IMR-90 (cell line): Measurements from ENCODE around the gene SNX21. TPM values are rescaled to one million over a fixed set of nuclear protein-coding genes. Genes with fewer than 3 reads are reported as not detected.

Experiments used
- ATAC-seq: fragments of 200-7000 bp; cut with Tn5 transposase; 2 replicates; pipeline ENCODE4 v1.9.1; 2020; ENCODE audit warnings: low read depth, mild to moderate bottlenecking, moderate library complexity
- BruUV-seq: library from RNA; stranded (reverse); fragments of 400-500 nt; replicated peaks from 2 replicates; lab custom pipeline; 2021; lab: Mats Ljungman, UMichigan
- CTCF ChIA-PET: fragments of 300-600 bp; formaldehyde crosslinking; extraction: SDS; loops from one replicate; lab custom pipeline; 2021; ENCODE audit warnings: antibody characterized with exemption; lab: Yijun Ruan, JAX
- POLR2A ChIA-PET: fragments of 300-600 bp; sonication (Branson Sonifier 250); formaldehyde crosslinking; loops from one replicate; lab custom pipeline; 2022; ENCODE audit warnings: antibody characterized with exemption; ENCODE audit not compliant: unreplicated experiment; lab: Charles Lee
- DNase-seq: peaks from one replicate; pipeline ENCODE4 v3.0.0; 2013
- H2AFZ ChIP-seq: replicated peaks from 2 replicates; pipeline ENCODE3; 2013; ENCODE audit warnings: low read length, mild to moderate bottlenecking; ENCODE audit not compliant: poor library complexity
- H2AK5ac ChIP-seq: 2 replicates; pipeline ENCODE4 v1.6.1; 2013; ENCODE audit warnings: low read depth, low read length, inconsistent platforms
- H2AK9ac ChIP-seq: replicated peaks from 2 replicates; pipeline ENCODE3; 2013; ENCODE audit warnings: mild to moderate bottlenecking, low read depth, low read length, moderate library complexity; ENCODE audit not compliant: poor library complexity
- H2BK120ac ChIP-seq: 2 replicates; pipeline ENCODE4 v1.6.1; 2013; ENCODE audit warnings: low read depth, low read length, inconsistent platforms
- H2BK15ac ChIP-seq: 3 replicates; pipeline ENCODE4 v1.6.1; 2013; ENCODE audit warnings: low read depth, low read length, inconsistent platforms
- H2BK20ac ChIP-seq: 2 replicates; pipeline ENCODE4 v1.6.1; 2013; ENCODE audit warnings: low read depth, mild to moderate bottlenecking, inconsistent platforms, low read length, moderate library complexity
- H2BK5ac ChIP-seq: 2 replicates; pipeline ENCODE4 v1.6.1; 2013; ENCODE audit warnings: mild to moderate bottlenecking, low read depth, low read length, inconsistent platforms; ENCODE audit not compliant: poor library complexity, severe bottlenecking
- H3K14ac ChIP-seq: replicated peaks from 2 replicates; pipeline ENCODE4 v1.6.1; 2013; ENCODE audit warnings: low read depth, low read length, inconsistent platforms
- H3K18ac ChIP-seq: 2 replicates; pipeline ENCODE4 v1.6.1; 2013; ENCODE audit warnings: low read depth, low read length, control low read depth
- H3K23ac ChIP-seq: 2 replicates; pipeline ENCODE4 v1.6.1; 2013; ENCODE audit warnings: low read depth, low read length, inconsistent platforms
- H3K27ac ChIP-seq: 2 replicates; pipeline ENCODE4 v1.5.1; 2013; ENCODE audit warnings: mild to moderate bottlenecking, control low read depth, low read length; ENCODE audit not compliant: insufficient read depth
- H3K27me3 ChIP-seq: 2 replicates; pipeline ENCODE4 v1.6.1; 2013; ENCODE audit warnings: low read length; ENCODE audit not compliant: control insufficient read depth, insufficient read depth
- H3K36me3 ChIP-seq: 2 replicates; pipeline ENCODE4 v1.6.1; 2013; ENCODE audit warnings: low read length, mixed read lengths; ENCODE audit not compliant: control insufficient read depth, insufficient read depth
- H3K4ac ChIP-seq: 2 replicates; pipeline ENCODE4 v1.6.1; 2013; ENCODE audit warnings: low read depth, low read length, inconsistent platforms
- H3K4me1 ChIP-seq: 2 replicates; pipeline ENCODE4 v1.6.1; 2013; ENCODE audit warnings: low read length, mixed read lengths; ENCODE audit not compliant: control insufficient read depth, insufficient read depth
- H3K4me2 ChIP-seq: 2 replicates; pipeline ENCODE4 v1.6.1; 2013; ENCODE audit warnings: low read depth, mild to moderate bottlenecking, control low read depth, low read length, moderate library complexity
- H3K4me3 ChIP-seq: 2 replicates; pipeline ENCODE4 v1.5.1; 2013; ENCODE audit warnings: low read depth, mild to moderate bottlenecking, control low read depth, low read length, moderate library complexity; ENCODE audit not compliant: insufficient read depth
- H3K56ac ChIP-seq: 2 replicates; pipeline ENCODE4 v1.6.1; 2013; ENCODE audit warnings: low read length, inconsistent platforms; ENCODE audit not compliant: insufficient read depth; ENCODE audit errors: extremely low read depth
- H3K79me1 ChIP-seq, 2 experiments: 2 replicates each; pipeline ENCODE4 v1.6.1; 2013; ENCODE audit warnings: low read length in 2 of 2, inconsistent platforms in 1 of 2, low read depth in 1 of 2
- H3K9ac ChIP-seq: 2 replicates; pipeline ENCODE4 v1.6.1; 2013; ENCODE audit warnings: low read depth, low read length, control low read depth
- H3K9me1 ChIP-seq: 2 replicates; pipeline ENCODE4 v1.6.1; 2013; ENCODE audit warnings: low read length, inconsistent platforms; ENCODE audit not compliant: insufficient read depth
- H3K9me3 ChIP-seq: 2 replicates; pipeline ENCODE4 v1.6.1; 2013; ENCODE audit warnings: low read length; ENCODE audit not compliant: control insufficient read depth, insufficient read depth
- H4K20me1 ChIP-seq: 2 replicates; pipeline ENCODE4 v1.6.1; 2013; ENCODE audit warnings: low read length, inconsistent platforms; ENCODE audit not compliant: insufficient read depth
- H4K5ac ChIP-seq: 2 replicates; pipeline ENCODE4 v1.6.1; 2013; ENCODE audit warnings: mild to moderate bottlenecking, low read depth, low read length, control low read depth
- H4K8ac ChIP-seq, 2 experiments: 2 replicates each; pipeline ENCODE4 v1.6.1; 2013; ENCODE audit warnings: low read depth in 2 of 2, low read length in 2 of 2, control low read depth in 1 of 2, inconsistent platforms in 1 of 2
- H4K91ac ChIP-seq: 2 replicates; pipeline ENCODE4 v1.6.1; 2013; ENCODE audit warnings: low read depth, low read length, inconsistent platforms; ENCODE audit not compliant: insufficient read depth
- BHLHE40 ChIP-seq: fragments of 150-350 bp; IDR thresholded peaks from 2 replicates; pipeline ENCODE4 v1.6.1; 2016; ENCODE audit warnings: mild to moderate bottlenecking, low read depth, low read length
- CEBPB ChIP-seq: IDR thresholded peaks from 2 replicates; pipeline ENCODE4 v1.6.1; 2012; ENCODE audit warnings: low read depth, low read length, improper control_type of control experiment
- CHD1 ChIP-seq: IDR thresholded peaks from 2 replicates; pipeline ENCODE4 v1.6.1; 2012; ENCODE audit warnings: low read depth, low read length, improper control_type of control experiment
- FOS ChIP-seq: fragments of 150-350 bp; IDR thresholded peaks from 2 replicates; pipeline ENCODE4 v1.6.1; 2016; ENCODE audit warnings: low read depth, low read length
- MAFK ChIP-seq: IDR thresholded peaks from 2 replicates; pipeline ENCODE4 v1.6.1; 2012; ENCODE audit warnings: low read depth, low read length, improper control_type of control experiment
- MAZ ChIP-seq: IDR thresholded peaks from 2 replicates; pipeline ENCODE4 v1.6.1; 2012; ENCODE audit warnings: low read depth, mild to moderate bottlenecking, low read length, improper control_type of control experiment, moderate library complexity, borderline replicate concordance
- MXI1 ChIP-seq: IDR thresholded peaks from 2 replicates; pipeline ENCODE4 v1.6.1; 2012; ENCODE audit warnings: low read depth, mild to moderate bottlenecking, low read length, moderate library complexity, borderline replicate concordance
- NFE2L2 ChIP-seq: fragments of 150-350 bp; IDR thresholded peaks from 2 replicates; pipeline ENCODE4 v1.6.1; 2016; ENCODE audit warnings: low read depth, mild to moderate bottlenecking, low read length
- POLR2A ChIP-seq: IDR thresholded peaks from 2 replicates; pipeline ENCODE4 v1.6.1; 2012; ENCODE audit warnings: mild to moderate bottlenecking, low read depth, low read length
- RAD21 ChIP-seq: IDR thresholded peaks from 2 replicates; pipeline ENCODE4 v1.6.1; 2012; ENCODE audit warnings: low read length, improper control_type of control experiment
- RCOR1 ChIP-seq: IDR thresholded peaks from 2 replicates; pipeline ENCODE4 v1.6.1; 2012; ENCODE audit warnings: mild to moderate bottlenecking, low read length, improper control_type of control experiment; ENCODE audit not compliant: insufficient replicate concordance
- RFX5 ChIP-seq: IDR thresholded peaks from 2 replicates; pipeline ENCODE4 v1.8.0; 2012; ENCODE audit warnings: low read depth, mild to moderate bottlenecking, low read length, moderate library complexity
- SMC3 ChIP-seq: fragments of 150-350 bp; IDR thresholded peaks from 2 replicates; pipeline ENCODE4 v1.6.1; 2016; ENCODE audit warnings: low read depth, mild to moderate bottlenecking, antibody characterized with exemption, low read length, moderate library complexity
- WGBS, 2 experiments: methylation state at CpG; one replicate each; pipeline versions ENCODE4 v1.1.5 to v1.1.7; 2013; ENCODE audit warnings: missing lambda C conversion rate in 2 of 2; ENCODE audit not compliant: insufficient read length in 1 of 2; ENCODE audit errors: extremely low coverage in 2 of 2; 5-methylcytosine and 5-hydroxymethylcytosine counted together
- dilution Hi-C: fragments of 300-500 bp; cut with HindIII; formaldehyde crosslinking; loops from one replicate; pipeline ENCODE4 v1.14.3; 2018; ENCODE audit warnings: low sequenced_read_pairs; ENCODE audit not compliant: unreplicated experiment
- in situ Hi-C: fragments of 300-500 bp; cut with MboI; formaldehyde crosslinking; loops from 3 replicates; pipeline ENCODE4 v1.14.3; 2019; ENCODE audit warnings: low sequenced_read_pairs, inconsistent platforms, mixed read lengths
- intact Hi-C: fragments of 100-400 bp; cut with micrococcal nuclease; formaldehyde crosslinking; loops from 2 replicates; pipeline ENCODE4 v1.10.0; 2022
- polyA plus RNA-seq, 3 experiments: library from polyadenylated mRNA; depleted of rRNA; stranded (reverse); fragments of >200 nt; gene quantifications; 2 replicates each; pipeline ENCODE4 v1.2.3, GENCODE V29; 2012; ENCODE audit warnings: low replicate concordance in 1 of 3
- total RNA-seq: library from RNA; depleted of rRNA; stranded (reverse); fragments of >200 nt; gene quantifications from 2 replicates; pipeline ENCODE4 v1.2.3, GENCODE V29; 2012
- TF ChIP-seq, protein P1 (sequence below): fragments of 150-350 bp; IDR thresholded peaks from 2 replicates; pipeline ENCODE4 v1.6.1; 2017; ENCODE audit warnings: mild to moderate bottlenecking, antibody characterized with exemption, low read length, low read depth
- TF ChIP-seq, protein P2 (sequence below): fragments of 150-350 bp; IDR thresholded peaks from 2 replicates; pipeline ENCODE4 v1.6.1; 2016; ENCODE audit warnings: low read depth, mild to moderate bottlenecking, low read length, moderate library complexity, borderline replicate concordance
- TF ChIP-seq, protein P3 (sequence below): conservative IDR thresholded peaks from 2 replicates; pipeline ENCODE4 v1.5.1; 2012; ENCODE audit warnings: mild to moderate bottlenecking, low read depth, low read length, improper control_type of control experiment

The SNX21 gene
- total and polyA plus RNA-seq, 2 of the 4 experiments (the other 2 are of a cell fraction), result 11.1 to 17.9 TPM

DNA sequence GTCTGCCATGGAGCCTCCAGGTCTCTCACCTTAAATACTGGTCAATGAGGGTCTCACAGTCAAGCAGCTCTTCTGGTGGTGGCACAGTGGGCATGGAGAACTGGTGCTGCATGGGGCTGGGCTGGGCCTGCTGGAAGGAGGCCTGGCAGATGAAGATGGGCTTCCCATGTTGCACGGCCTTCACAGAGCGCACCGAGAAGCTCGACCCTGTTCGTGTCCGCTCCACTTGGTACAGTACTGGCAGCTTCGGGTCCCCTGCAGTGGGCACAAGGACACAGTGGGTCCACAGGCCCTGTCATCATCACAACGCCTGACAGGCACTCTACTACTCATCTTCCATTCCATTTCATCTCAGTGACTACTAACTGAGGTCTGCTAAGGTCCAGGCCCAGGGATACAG lies 14.8 kb downstream of the SNX21 start:
- Histone ChIP-seq H3K56ac (no peak overlapping the region), H3K4ac (no peak overlapping the region), H2AFZ (no peak overlapping the region), H3K9me3 (no peaks in the 10 kb centered on the region), H3K27me3 (no peaks in the 10 kb centered on the region), H3K18ac (no peak overlapping the region), H4K8ac (no peak overlapping the region), H2BK5ac (no peak overlapping the region), H3K14ac (no peak overlapping the region), H2BK15ac (no peak overlapping the region), H3K4me3 (no peak overlapping the region), H2AK5ac (no peak overlapping the region), H4K20me1 (peaks cover 10% of the 10 kb centered on the region), H2BK20ac (no peak overlapping the region), H3K4me1 (no peaks in the 10 kb centered on the region), H2BK120ac (no peak overlapping the region), H3K9ac (no peak overlapping the region), H4K91ac (no peak overlapping the region), H2AK9ac (no peak overlapping the region), H3K79me1 (peaks cover 13 to 47% of the 10 kb centered on the region in 2 experiments), H3K36me3 (peaks cover 45% of the 10 kb centered on the region), H3K27ac (no peak overlapping the region), H3K4me2 (no peak overlapping the region), H4K5ac (no peak overlapping the region), H3K9me1 (peaks cover 17% of the 10 kb centered on the region), H3K23ac (no peak overlapping the region)
- ChIA-PET CTCF (no interaction called here), POLR2A (no interaction called here)
- ATAC-seq (no peak), DNase-seq (no peak)
- BruUV-seq, result no TSS peak
- dilution Hi-C loops (no loop called here), intact Hi-C loops (no loop called here), in situ Hi-C loops (no loop called here)
- WGBS, 2 experiments, result 88% methylated on average over 7 of the region's 8 CpGs; no CpG with 5 or more reads in 1 of the 2 experiments
- TF ChIP-seq SMC3 (no peak), POLR2A (no peak), NFE2L2 (no peak), FOS (no peak), MXI1 (no peak), RAD21 (no peak), BHLHE40 (no peak), MAZ (no peak), CEBPB (no peak), CHD1 (no peak), RFX5 (no peak), MAFK (no peak), RCOR1 (no peak)
- TF ChIP-seq, protein P1, sequence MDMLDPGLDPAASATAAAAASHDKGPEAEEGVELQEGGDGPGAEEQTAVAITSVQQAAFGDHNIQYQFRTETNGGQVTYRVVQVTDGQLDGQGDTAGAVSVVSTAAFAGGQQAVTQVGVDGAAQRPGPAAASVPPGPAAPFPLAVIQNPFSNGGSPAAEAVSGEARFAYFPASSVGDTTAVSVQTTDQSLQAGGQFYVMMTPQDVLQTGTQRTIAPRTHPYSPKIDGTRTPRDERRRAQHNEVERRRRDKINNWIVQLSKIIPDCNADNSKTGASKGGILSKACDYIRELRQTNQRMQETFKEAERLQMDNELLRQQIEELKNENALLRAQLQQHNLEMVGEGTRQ, result no peak
- TF ChIP-seq, protein P2, sequence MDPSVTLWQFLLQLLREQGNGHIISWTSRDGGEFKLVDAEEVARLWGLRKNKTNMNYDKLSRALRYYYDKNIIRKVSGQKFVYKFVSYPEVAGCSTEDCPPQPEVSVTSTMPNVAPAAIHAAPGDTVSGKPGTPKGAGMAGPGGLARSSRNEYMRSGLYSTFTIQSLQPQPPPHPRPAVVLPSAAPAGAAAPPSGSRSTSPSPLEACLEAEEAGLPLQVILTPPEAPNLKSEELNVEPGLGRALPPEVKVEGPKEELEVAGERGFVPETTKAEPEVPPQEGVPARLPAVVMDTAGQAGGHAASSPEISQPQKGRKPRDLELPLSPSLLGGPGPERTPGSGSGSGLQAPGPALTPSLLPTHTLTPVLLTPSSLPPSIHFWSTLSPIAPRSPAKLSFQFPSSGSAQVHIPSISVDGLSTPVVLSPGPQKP, result no peak
- TF ChIP-seq, protein P3, sequence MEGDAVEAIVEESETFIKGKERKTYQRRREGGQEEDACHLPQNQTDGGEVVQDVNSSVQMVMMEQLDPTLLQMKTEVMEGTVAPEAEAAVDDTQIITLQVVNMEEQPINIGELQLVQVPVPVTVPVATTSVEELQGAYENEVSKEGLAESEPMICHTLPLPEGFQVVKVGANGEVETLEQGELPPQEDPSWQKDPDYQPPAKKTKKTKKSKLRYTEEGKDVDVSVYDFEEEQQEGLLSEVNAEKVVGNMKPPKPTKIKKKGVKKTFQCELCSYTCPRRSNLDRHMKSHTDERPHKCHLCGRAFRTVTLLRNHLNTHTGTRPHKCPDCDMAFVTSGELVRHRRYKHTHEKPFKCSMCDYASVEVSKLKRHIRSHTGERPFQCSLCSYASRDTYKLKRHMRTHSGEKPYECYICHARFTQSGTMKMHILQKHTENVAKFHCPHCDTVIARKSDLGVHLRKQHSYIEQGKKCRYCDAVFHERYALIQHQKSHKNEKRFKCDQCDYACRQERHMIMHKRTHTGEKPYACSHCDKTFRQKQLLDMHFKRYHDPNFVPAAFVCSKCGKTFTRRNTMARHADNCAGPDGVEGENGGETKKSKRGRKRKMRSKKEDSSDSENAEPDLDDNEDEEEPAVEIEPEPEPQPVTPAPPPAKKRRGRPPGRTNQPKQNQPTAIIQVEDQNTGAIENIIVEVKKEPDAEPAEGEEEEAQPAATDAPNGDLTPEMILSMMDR, result no peak
